ENCODE results near the gene TTC27.
"Not testable (repeated sequence)": the region's sequence is repeated elsewhere in the genome, so short reads cannot be mapped to it uniquely, and the experiment has no call there.

Gene TTC27

GRCh38 chr2:32627814-32628579, at the start of gene TTC27:
Gene TTC27 (plus strand): TSS chr2:32628050. CDS start chr2:32628293, 243 bp downstream.
- DNase-seq (ENCODE audit: low spot score) = peak; percentile 95

DNA sequence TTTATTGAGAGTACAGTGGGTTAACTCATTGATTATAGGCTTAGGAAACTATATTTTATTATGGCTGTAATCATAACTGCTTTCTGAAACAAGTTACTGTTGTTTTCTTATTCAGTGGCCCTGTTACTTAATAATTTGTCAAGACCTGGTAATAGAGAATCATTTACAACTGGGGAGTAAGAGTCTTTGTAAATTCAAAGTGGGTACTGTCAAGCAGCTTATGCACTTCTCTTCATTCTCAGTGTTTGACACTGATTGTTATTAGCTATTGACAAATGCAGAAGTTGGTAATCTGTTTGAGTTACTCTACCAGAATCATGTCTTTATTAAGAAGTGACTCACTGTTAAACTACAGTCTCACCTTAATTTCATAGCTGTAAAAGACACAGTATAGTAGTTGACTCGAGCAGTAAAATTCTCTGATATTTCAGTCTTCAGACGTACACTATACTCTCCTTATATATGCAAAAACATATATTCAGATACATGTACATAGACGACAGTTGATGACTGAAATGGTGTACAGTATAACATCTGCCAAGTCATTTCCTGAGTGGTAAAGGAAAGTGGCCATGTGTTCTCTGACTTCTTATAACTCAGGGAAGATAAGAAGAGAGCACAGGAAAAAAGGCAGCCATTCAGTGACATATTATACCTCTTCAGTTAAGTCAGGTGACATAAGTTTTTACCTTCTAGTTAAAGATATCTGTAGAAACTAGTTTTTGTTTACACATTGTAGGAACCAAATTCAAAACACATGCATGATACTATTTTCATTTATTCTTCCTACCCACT, 36.0 kb upstream of the TTC27 start:
- DNase-seq (ENCODE audit: low spot score) = peak; percentile 24

GRCh38 chr2:32594573-32594972, 33.3 kb upstream of the TTC27 start:
- no peak for DNase-seq (ENCODE audit: low spot score)

- no peak for DNase-seq (ENCODE audit: low spot score)
Measured at GRCh38 chr2:32611366-32611765, 16.5 kb upstream of the TTC27 start.

- no peak for DNase-seq (ENCODE audit: low spot score)
Measured at GRCh38 chr2:32611771-32612170, 16.1 kb upstream of the TTC27 start.

GRCh38 chr2:32614084-32614483, 13.8 kb upstream of the TTC27 start:
- DNase-seq (ENCODE audit: low spot score) = no peak

DNA sequence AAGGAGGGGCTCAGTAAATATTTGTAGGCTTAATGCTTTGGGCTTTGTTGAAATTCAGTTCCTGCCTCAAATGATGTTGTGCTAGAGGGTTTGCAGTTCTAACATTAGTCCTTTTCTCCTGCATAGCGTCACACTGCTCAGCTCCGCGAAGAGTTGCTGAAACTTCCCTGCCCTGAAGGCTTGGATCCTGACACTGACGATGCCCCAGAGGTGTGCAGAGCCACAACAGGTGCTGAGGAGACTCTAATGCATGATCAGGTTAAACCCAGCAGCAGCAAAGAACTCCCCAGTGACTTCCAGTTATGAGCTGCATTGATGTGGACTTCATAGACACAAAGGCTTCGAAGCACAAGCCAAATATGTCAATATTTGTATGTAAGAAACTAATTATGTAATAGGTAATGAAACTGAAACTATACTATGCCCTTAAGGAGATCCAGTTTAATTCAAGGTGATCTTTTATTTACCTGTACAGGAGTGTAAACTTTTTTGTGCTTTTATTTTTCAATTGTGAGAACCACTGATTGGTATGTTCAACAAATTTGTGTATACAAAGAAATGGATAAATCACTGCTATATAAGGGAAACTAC, 10.2 kb upstream of the TTC27 start:
- no peak for DNase-seq (ENCODE audit: low spot score)

GRCh38 chr2:32622570-32623310, 5.1 kb upstream of the TTC27 start:
- DNase-seq (ENCODE audit: low spot score) = no peak

DNA sequence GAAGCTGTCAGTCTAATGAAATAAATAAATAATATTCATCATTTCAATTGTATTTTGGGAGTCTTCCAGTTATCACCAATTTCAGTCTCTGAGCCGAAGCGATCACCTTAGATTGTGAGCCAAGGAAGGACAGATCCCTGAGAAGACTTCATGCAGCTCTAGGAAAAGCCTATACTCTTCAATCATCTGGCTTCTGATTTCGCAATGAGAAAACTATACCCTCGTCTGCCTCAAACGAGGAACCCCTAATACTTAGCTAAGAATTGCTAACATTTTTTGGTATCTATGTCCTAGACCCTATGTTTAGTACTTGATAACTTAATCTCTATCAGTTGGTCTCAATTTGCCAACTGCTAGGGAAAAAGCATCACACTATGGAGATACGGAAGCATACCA, 4.5 kb upstream of the TTC27 start:
- no peak for DNase-seq (ENCODE audit: low spot score)

DNA sequence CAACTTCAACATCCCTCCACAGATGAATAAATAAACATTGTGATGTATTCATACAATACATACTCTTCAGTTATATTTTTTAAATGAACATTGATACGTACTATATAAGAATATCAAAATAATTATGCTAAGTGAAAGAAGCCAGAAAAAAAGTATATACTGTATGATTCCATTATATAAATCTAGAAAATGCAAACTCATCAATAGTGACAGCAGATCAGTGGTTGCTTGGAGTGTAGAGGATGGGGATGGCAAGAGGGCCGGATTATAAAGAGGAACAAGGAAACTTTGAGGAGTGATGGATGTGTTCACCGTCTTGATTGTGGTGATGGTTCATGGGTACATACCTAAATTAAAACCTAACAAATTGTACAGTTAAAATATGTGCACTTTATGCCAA, 3.0 kb upstream of the TTC27 start:
- no peak for DNase-seq (ENCODE audit: low spot score)

GRCh38 chr2:32626639-32627221, 1.1 kb upstream of the TTC27 start:
- no peak for DNase-seq (ENCODE audit: low spot score)

DNA sequence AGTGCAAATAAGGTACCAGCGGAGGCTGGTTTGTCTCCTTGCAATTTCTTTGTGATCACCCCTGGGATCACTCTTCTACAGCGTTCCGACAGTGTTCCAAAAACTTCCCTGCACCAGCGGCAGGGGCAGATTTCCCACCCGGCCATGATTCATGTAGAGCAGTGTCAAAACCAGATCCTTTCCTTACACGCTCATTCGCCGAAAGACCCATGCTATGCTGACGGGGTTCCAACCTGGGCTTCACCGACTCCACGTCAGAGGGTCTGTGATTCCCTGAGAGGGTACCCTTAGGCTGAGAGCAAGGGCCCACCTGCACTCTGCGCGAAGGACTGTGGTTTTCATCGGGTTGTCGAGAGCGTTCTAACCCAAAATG, 423 bp upstream of the TTC27 start:
- DNase-seq (ENCODE audit: low spot score) = peak; percentile 22

DNA sequence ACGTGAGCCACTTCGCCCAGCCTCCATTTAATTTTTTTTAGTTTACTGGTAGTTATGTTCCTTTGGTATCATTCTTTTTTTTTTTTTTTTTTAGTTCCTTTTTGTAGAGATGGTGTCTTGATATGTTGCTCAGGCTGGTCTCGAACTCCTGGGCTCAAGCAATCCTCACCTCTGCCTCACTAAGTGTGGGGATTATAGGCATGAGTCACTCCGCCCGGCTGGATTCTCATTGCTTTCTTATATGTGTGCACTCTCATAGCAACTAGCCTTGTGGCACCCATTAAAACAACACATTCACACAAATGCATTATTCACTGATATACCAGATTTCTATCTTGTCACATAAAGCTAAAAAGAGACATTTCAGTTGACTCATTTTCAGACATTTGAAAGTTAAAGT, 4.2 kb downstream of the TTC27 start:
- DNase-seq (ENCODE audit: low spot score) = no peak

DNA sequence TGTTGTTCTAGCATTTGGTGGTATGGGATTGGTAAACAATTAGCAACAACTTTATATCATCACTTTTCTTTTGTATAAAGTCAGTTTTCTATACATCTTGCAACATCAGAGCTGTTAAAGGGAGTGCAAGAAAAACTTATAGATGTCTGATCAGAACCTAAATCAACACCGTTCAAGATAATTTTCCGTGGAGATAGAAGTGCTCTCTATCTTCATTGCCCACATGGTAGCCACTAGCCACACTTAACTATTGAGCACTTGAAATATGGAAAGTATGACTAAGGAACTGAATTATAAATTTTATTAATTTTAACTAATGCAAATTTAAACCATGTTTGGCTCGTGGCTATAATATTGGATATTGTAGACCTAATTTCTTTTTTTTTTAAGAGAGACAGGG, 5.2 kb downstream of the TTC27 start:
- no peak for DNase-seq (ENCODE audit: low spot score)

GRCh38 chr2:32638548-32638947, 10.7 kb downstream of the TTC27 start:
- not testable (repeated sequence) for DNase-seq (ENCODE audit: low spot score)

GRCh38 chr2:32641180-32641579, 13.3 kb downstream of the TTC27 start:
- DNase-seq (ENCODE audit: low spot score) = no peak

DNA sequence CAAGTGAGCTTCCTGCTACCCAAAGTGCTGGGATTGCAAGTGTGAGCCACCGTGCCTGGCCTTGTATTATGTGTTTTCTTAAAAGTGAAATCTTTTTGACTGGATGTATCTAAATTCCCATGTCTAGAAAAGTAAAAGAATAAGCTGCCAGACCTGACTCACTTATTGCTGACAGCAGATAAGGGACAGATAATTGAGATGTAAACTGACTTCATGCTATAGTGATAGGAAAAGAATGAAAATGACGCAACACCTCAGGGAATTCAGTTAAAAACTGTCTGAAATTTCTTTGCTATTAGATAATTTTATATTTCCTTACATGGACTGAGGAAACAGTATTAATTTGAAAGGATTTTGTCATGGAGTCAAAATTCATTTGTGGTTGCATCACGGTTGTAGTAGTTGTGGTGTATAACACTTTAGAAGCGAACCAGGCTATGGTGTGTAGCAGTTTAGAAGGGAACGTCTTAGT, 19.4 kb downstream of the TTC27 start:
- DNase-seq (ENCODE audit: low spot score) = no peak

GRCh38 chr2:32652555-32653209, 24.8 kb downstream of the TTC27 start:
- DNase-seq (ENCODE audit: low spot score) = no peak

DNA sequence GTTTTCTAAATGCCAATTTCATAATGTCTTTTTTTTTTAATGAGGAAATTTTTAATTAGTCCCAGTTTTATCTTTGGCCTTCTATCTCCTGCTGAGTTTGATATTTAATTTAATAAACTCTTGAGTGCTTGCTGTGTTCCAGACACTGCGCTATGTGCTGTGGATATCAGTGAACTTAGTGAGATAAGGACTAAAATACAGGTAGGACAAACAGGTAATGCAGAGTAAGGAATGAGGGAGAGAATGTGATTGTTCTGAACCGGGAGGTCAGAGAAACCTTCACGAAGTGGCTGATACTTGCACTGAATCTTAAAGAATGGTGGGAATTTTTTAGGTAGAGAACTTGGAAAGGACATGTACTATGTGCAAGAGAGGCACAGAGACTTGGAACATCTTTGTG, 28.2 kb downstream of the TTC27 start:
- DNase-seq (ENCODE audit: low spot score) = no peak

DNA sequence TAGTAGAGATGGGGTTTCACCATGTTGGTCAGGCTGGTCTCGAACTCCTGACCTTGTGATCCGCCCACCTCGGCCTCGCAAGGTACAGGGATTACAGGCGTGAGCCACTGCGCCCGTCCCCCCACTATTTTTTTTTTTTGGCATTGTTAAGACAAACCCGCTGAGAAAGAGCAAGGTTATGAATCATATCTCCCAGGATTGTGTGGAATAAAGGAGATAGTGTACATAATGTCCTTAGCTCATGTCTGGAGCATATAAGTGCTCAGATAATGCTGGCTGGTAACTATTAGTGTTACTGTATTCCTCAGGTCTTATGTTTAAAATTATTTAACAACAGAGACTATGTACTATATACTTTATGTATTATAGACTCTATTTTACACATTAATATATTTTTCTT, 36.0 kb downstream of the TTC27 start:
- DNase-seq (ENCODE audit: low spot score) = no peak

DNA sequence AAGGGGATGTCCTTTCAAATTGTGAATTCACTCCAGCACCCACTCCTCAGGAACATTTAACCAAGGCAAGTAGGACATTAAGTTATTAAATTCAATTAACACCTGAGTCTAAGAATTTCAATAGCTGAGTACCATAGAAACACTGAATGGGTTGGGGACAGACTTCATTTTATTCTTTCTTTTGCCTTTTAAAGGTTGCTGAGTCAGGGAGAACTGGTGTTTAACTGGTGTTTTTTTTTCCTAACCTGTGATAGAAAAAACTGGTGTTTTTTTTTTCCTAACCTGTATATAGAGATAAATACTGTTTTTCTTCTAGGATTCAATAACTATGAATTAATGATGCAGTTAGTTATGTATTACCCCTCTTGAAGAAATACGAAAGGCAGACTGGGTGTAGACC, 38.9 kb downstream of the TTC27 start:
- DNase-seq (ENCODE audit: low spot score) = no peak
